ENCODE data around the gene RASAL1.
"Not testable (repeated sequence)": the region's sequence is repeated elsewhere in the genome, so short reads cannot be mapped to it uniquely, and the experiment has no call there.

Gene RASAL1

DNA sequence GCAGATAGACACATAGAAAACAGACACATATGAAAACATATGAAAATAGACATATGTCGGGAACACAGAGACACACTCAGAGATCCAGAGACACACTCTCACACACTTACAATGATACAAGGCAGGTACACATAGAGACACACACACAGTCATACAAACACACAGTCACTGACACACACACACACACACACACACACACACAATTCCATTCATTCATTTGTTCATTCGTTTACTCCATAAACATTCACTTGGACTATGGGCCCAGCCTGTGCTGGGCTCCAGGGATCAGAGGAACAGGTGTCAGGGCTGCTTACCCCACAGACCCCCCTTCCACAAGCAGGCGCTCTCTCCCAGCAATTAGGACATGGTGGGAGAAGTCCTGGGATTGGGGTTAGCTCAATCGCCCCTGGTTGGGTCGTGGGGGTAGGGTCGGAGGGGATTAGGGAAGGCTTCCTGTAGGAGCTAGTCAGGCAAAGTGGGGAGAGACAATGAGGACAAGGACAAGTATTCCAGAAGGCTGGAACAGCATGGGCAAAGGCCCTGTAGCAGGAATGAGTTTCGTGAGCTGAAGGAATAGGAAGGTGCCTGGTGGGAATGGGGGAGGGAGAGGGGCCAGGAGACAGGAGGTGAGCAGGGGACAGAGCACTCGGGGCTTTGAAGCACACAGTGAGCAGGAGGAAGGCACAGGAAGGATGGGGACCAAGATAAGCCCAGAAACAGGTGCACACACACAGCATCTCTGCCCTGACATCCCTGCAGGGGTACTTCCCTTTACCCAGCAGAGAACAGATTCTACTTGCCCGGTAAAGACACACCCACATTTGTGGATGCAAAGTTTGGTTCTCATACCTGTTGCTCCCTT is 6.5 kb downstream of the RASAL1 start:
- no peak for TF ChIP-seq POLR2A (IDR thresholded peaks at IDR 0.05; ENCODE audit: low read depth, low read length)
- FAIRE-seq = no peak
- no peak for DNase-seq (ENCODE audit: insufficient read length, low spot score)

DNA sequence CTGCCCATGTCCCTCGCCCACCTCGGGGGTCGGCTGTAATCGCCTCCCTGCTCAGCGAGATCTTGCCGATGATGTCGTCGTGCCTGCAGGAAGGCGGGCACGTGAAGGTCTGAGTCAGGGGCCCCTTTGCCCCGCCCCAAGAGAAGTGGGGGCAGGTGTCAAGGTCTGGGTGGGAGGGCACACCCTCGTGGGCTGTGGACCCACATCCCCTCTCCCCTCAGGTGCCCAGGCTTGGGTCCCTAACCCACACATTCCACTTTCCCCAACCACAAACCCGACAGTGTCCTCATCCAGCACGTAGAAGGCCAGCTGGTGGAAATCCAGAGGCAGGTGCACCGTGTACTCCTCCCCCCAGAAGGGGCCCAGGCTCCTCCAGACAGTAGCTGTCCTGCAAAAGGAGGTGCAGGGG is 7.8 kb downstream of the RASAL1 start:
- TF ChIP-seq POLR2A (IDR thresholded peaks at IDR 0.05; ENCODE audit: low read depth, low read length) = no peak
- FAIRE-seq = no peak
- no peak for DNase-seq (ENCODE audit: insufficient read length, low spot score)

DNA sequence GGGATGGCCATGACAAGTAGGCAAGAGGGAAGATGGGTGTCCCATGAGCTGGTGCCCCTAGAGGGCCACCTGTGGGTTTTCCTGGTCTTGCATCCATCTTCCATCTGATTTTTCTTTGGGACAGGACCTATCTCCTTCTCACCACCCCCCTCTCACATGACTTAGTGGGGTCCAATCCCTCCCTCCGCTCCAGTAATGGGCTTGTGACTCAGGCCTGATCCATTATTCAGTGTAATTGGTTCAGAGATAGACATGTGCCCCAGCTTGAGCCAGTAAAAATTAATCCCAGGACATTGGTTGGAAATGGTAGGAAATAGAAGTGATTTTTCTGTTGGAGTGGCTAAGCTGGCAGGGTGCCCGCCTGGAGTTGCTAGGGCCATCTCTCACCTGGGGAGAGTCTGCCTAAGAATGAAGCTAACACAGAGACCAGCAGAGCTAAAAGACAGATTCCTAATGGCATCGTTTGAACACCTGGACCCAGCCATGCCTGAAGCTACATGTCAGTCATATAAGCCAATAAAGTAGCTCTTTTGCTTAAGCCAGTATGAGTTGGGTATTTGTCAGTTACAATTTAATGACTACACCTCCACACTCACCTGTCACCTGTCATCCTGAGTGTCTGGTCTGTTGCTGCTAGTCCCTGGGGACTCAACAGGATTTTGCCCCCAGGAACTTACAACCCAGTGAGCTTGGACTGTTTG is 14.7 kb downstream of the RASAL1 start:
- no peak for TF ChIP-seq POLR2A (IDR thresholded peaks at IDR 0.05; ENCODE audit: low read depth, low read length)
- no peak for FAIRE-seq

GRCh38 chr12:113119980-113120669 is 15.4 kb downstream of the RASAL1 start:
- FAIRE-seq = no peak
- TF ChIP-seq POLR2A (IDR thresholded peaks at IDR 0.05; ENCODE audit: low read depth, low read length) = no peak
- no peak for DNase-seq (ENCODE audit: insufficient read length, low spot score)

More for the DNA sequence above, 14.7 kb downstream of the RASAL1 start:
- no peak for DNase-seq (ENCODE audit: insufficient read length, low spot score)

DNA sequence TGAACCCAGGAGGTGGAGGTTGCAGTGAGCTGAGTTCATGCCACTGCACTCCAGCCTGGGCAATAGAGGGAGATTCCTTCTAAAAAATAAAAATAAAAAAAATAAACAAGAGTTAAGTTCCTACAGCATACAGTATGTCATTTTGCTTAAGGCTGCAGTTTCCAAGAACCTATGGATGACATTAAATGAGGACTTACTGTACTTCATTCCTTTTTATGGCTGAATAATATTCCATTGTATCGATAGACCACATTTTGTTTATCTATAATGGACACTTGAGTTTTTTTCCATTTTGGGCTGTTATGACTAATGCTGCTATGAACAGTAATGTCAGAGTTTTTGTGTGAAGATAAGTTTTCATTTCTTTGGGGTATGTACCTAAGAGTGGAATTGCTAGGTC is 17.4 kb downstream of the RASAL1 start:
- FAIRE-seq (no peak), DNase-seq (ENCODE audit: insufficient read length, low spot score) (no peak)
- TF ChIP-seq POLR2A (IDR thresholded peaks at IDR 0.05; ENCODE audit: low read depth, low read length) = no peak

DNA sequence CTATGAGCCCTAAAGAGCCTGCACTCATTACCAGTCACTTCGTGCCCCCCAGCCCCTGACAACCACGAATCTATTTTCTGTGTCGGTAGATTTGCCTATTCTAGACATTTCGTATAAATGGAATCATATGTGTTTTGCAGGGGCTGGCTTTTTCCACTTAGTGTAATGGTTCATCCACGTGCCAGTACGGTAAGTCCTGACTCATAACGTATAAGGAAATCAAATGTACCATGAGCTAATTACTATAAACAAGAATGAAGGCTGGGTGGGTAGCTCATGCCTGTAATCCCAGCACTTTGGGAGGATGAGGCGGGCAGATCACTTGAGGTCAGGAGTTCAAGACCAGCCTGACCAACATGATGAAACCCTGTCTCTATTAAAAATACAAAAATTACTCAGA is 17.9 kb downstream of the RASAL1 start:
- not testable (repeated sequence) for DNase-seq (ENCODE audit: insufficient read length, low spot score); FAIRE-seq

GRCh38 chr12:113116875-113117274 is 18.7 kb downstream of the RASAL1 start:
- TF ChIP-seq POLR2A (IDR thresholded peaks at IDR 0.05; ENCODE audit: low read depth, low read length) = no peak
- FAIRE-seq (no peak), DNase-seq (ENCODE audit: insufficient read length, low spot score) (no peak)

DNA sequence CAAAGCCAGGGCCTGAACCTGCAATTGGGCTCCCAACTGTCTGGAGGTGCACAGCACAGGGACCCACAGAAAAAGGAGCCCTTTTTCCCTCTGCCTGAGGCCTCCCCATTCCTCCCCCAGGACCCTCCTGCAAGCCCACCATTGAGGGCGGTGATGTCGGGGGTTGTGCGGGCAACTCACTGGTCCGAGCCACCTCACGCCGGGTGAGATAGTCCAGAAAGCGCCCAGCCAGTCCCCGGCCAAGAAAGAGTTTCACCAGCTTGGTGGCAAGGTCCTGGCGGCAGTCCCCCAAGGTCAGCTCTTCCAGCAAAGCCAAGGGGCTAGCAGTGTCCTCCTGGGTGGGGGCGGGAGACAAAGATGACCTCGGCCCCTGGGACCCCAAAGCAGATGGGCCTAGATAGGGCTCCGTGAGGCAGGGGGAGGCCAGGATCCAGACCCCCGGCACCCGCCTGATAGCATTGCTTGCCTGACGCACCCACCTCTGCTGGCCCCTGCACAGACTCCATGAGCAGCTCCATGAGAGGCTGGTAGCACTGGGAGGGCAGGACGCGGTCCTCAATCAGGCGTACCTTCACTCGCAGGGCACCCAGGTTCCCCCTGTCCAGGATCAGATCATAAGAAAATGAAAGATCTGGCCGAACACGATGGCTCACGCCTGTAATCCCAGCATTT is 20.0 kb downstream of the RASAL1 start:
- TF ChIP-seq POLR2A (IDR thresholded peaks at IDR 0.05; ENCODE audit: low read depth, low read length) = no peak
- FAIRE-seq = no peak
- DNase-seq (ENCODE audit: insufficient read length, low spot score) = no peak

GRCh38 chr12:113114447-113115178 is 20.9 kb downstream of the RASAL1 start:
- TF ChIP-seq POLR2A (IDR thresholded peaks at IDR 0.05; ENCODE audit: low read depth, low read length) = no peak
- no peak for DNase-seq (ENCODE audit: insufficient read length, low spot score)
- FAIRE-seq = no peak

GRCh38 chr12:113113397-113113796 is 22.2 kb downstream of the RASAL1 start:
- FAIRE-seq (no peak), DNase-seq (ENCODE audit: insufficient read length, low spot score) (no peak)
- TF ChIP-seq POLR2A (IDR thresholded peaks at IDR 0.05; ENCODE audit: low read depth, low read length) = no peak

- no peak for TF ChIP-seq POLR2A (IDR thresholded peaks at IDR 0.05; ENCODE audit: low read depth, low read length)
- DNase-seq (ENCODE audit: insufficient read length, low spot score) (no peak), FAIRE-seq (no peak)
These were observed 23.3 kb downstream of the RASAL1 start for GRCh38 chr12:113112043-113112899.

DNA sequence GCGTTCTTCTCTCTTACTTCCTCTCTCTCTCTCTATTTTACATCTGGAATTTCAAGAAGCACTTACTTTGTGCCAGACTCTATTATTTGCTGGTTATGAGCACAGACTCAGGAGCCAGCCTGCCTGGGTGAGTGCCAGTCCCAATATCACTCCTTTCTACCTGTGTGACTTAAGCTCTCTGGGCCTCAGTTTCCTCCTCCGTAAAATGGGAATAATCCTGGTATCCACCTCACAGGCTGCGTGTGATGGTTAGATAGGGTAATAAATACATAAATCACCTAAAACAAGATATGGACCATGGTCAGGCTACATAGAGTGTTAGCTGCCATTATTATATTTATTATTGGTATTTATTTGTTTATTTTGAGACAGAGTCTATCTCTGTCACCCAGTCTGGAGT is 24.3 kb downstream of the RASAL1 start:
- no peak for FAIRE-seq
- TF ChIP-seq POLR2A (IDR thresholded peaks at IDR 0.05; ENCODE audit: low read depth, low read length) = no peak

More for the DNA sequence above, 24.3 kb downstream of the RASAL1 start:
- no peak for DNase-seq (ENCODE audit: insufficient read length, low spot score)
